IPS DF 6.9 (cell line): Measurements from ENCODE around the gene SLITRK3.
A peak's percentile ranks its signal among the peaks of the same experiment; 100 is the strongest.

Experiments used
- DNase-seq: peaks from one replicate; pipeline ENCODE4 v3.0.0-alpha.2; 2013; ENCODE audit warnings: low read depth, low spot score
- H3K27ac ChIP-seq: one replicate; pipeline ENCODE4 v1.5.1; 2013; ENCODE audit warnings: low read length, control low read depth
- H3K27me3 ChIP-seq: 2 replicates; pipeline ENCODE4 v1.6.1; 2013; ENCODE audit warnings: mild to moderate bottlenecking, low read length; ENCODE audit not compliant: control insufficient read depth, insufficient read depth
- H3K36me3 ChIP-seq: 2 replicates; pipeline ENCODE4 v1.6.1; 2013; ENCODE audit warnings: low read length; ENCODE audit not compliant: control insufficient read depth, insufficient read depth
- H3K4me1 ChIP-seq: 2 replicates; pipeline ENCODE4 v1.6.1; 2013; ENCODE audit warnings: low read length; ENCODE audit not compliant: control insufficient read depth, insufficient read depth
- H3K4me3 ChIP-seq: 2 replicates; pipeline ENCODE4 v1.5.1; 2013; ENCODE audit warnings: mild to moderate bottlenecking, low read length
- H3K9me3 ChIP-seq: 2 replicates; pipeline ENCODE4 v1.6.1; 2013; ENCODE audit warnings: low read length, inconsistent platforms; ENCODE audit not compliant: control insufficient read depth, insufficient read depth
- WGBS: extraction: QIAGEN DNeasy Blood & Tissue Kit; methylation state at CpG from one replicate; pipeline ENCODE4 v1.1.7; 2013; ENCODE audit warnings: mixed read lengths, missing lambda C conversion rate; ENCODE audit not compliant: insufficient read length, insufficient coverage; 5-methylcytosine and 5-hydroxymethylcytosine counted together

The SLITRK3 gene

DNA sequence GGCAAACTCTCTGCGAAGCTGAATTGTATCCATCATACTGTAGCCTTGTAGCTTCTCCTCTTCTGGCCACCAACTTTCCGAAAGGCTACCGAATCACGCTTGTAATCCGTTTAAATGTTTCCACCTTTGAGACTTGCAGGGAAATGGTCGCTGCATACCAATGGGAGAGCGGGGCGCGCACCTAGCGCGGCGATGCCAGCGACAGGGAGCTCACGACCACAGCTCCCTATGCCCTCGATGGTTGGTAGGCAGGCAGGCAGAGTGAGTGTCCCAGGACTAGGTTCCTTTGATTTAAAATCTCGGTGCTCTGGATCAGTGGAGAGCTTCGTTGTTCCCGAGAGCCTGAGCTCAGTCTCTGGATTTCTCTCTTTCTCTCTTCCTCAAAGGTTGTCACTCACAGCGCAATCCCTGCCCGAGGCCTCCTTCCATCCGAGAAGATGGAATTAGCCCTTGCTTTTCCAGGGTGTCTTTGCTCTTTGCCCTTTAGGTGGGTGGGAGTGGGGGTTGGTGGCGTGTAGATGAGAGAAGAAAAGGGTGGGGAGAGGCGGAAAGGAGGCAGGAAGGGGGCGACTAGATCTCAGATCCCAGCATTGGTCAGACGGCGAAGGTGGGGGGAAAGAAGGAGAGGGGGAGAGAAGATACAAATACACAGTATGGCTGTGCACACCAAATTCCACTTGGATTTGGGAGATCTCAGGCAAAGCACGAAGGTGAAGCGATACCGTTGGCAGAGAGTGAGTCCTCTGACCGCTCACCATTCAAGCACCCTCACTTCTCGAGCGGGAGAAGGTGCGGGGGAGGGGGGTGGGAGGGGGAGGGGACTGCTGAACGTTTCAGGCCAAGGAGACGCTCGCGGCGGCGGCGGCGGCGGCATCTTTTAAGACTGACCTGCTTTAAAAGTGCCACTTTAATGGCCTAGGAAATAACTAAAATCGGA, at the start of gene SLITRK3:
SLITRK3 (minus strand) TSS at position 745 of the 937 bp plus-strand sequence. CDS start 5,554 bp downstream, outside the sequence.
- DNase-seq = no peak
- peaks cover 3% of the 10 kb centered on the region; the same call in 1 of the 2 replicates for H3K4me1 ChIP-seq
- H3K36me3 ChIP-seq = no peaks in the 10 kb centered on the region
- peak within 1 kb of the TSS; percentile 82; the same call in 1 of the 2 replicates for H3K4me3 ChIP-seq
- no peaks in the 10 kb centered on the region for H3K9me3 ChIP-seq
- WGBS = no CpG with 5 or more reads among the region's 43 CpGs
- H3K27ac ChIP-seq = no peak within 1 kb of the TSS
- H3K27me3 ChIP-seq = peaks cover 29% of the 10 kb centered on the region

GRCh38 chr3:165243597-165243996, 47.4 kb upstream of the SLITRK3 start:
- H3K27me3 ChIP-seq = no peaks in the 10 kb centered on the region
- H3K4me3 ChIP-seq = no peak overlapping the region
- no peaks in the 10 kb centered on the region for H3K36me3 ChIP-seq
- H3K27ac ChIP-seq = no peak overlapping the region
- no peaks in the 10 kb centered on the region for H3K4me1 ChIP-seq
- no peaks in the 10 kb centered on the region for H3K9me3 ChIP-seq
- no peak for DNase-seq

- Histone ChIP-seq H3K27me3 (no peaks in the 10 kb centered on the region), H3K27ac (no peak overlapping the region), H3K4me3 (no peak overlapping the region), H3K36me3 (no peaks in the 10 kb centered on the region), H3K4me1 (no peaks in the 10 kb centered on the region), H3K9me3 (no peaks in the 10 kb centered on the region)
- DNase-seq = no peak
- no CpG with 5 or more reads among the region's 5 CpGs for WGBS
These were observed 37.5 kb upstream of the SLITRK3 start for GRCh38 chr3:165233501-165234195.

DNA sequence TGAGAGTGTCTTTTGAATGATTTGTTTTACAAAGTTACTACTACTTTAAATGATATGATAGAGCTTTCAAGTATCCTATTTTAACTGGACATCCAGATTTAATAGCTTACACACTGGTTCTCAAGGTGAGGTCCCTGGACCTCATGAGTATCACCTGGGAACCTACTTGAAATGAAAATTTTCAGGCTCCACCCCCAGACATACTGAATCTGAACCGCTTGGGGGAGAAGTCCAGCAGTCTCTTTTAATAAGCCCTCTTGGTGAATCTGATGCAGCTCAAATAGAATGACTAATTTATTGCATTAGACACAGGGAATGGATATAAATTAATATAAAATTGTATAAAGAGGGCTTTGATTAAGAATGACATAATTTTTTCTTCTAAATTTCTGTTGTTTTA, 29.4 kb upstream of the SLITRK3 start:
- Histone ChIP-seq H3K9me3 (no peaks in the 10 kb centered on the region), H3K4me3 (no peak overlapping the region), H3K36me3 (no peaks in the 10 kb centered on the region), H3K27me3 (no peaks in the 10 kb centered on the region), H3K27ac (no peak overlapping the region), H3K4me1 (no peaks in the 10 kb centered on the region)
- no CpG with 5 or more reads among the region's 1 CpG for WGBS
- no peak for DNase-seq

DNA sequence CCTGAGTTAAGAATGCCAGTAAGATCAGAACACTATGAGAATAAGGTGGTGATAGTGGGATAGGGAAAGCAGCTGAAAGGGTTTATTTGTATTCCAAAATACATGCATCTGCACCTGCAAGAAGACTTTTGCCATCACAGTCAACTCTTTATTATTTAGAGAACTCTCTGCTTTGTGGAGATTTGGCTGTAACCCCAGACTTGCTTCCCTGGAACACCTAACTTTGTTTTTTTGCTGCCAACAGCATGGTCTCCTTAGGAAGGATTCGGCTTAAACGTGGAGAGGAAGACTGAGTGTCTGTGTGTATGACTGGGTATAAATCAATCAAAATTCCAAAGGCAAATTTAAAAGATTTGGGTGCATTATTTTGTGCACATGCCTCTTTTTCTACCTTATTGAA, 21.6 kb upstream of the SLITRK3 start:
- no CpG with 5 or more reads among the region's 2 CpGs for WGBS
- Histone ChIP-seq H3K4me3 (no peak overlapping the region), H3K9me3 (no peaks in the 10 kb centered on the region), H3K4me1 (no peaks in the 10 kb centered on the region), H3K27ac (no peak overlapping the region), H3K36me3 (no peaks in the 10 kb centered on the region), H3K27me3 (no peaks in the 10 kb centered on the region)
- DNase-seq = no peak

GRCh38 chr3:165212580-165212979, 16.4 kb upstream of the SLITRK3 start:
- Histone ChIP-seq H3K9me3 (no peaks in the 10 kb centered on the region), H3K4me3 (no peak overlapping the region), H3K27ac (no peak overlapping the region), H3K36me3 (no peaks in the 10 kb centered on the region), H3K27me3 (no peaks in the 10 kb centered on the region), H3K4me1 (no peaks in the 10 kb centered on the region)
- DNase-seq = no peak
- WGBS = no CpG with 5 or more reads among the region's 1 CpG

GRCh38 chr3:165211721-165212120, 15.5 kb upstream of the SLITRK3 start:
- Histone ChIP-seq H3K4me1 (no peaks in the 10 kb centered on the region), H3K4me3 (no peak overlapping the region), H3K9me3 (no peaks in the 10 kb centered on the region), H3K36me3 (no peaks in the 10 kb centered on the region), H3K27me3 (no peaks in the 10 kb centered on the region), H3K27ac (no peak overlapping the region)
- no peak for DNase-seq
- no CpG with 5 or more reads among the region's 4 CpGs for WGBS

- H3K36me3 ChIP-seq = no peaks in the 10 kb centered on the region
- no peaks in the 10 kb centered on the region for H3K9me3 ChIP-seq
- H3K4me1 ChIP-seq = no peaks in the 10 kb centered on the region
- no peak for DNase-seq
- H3K4me3 ChIP-seq = no peak overlapping the region
- H3K27ac ChIP-seq = no peak overlapping the region
- WGBS = no CpG with 5 or more reads among the region's 3 CpGs
- no peaks in the 10 kb centered on the region for H3K27me3 ChIP-seq
These were observed 14.5 kb upstream of the SLITRK3 start for GRCh38 chr3:165210727-165211126.

GRCh38 chr3:165210132-165210531, 13.9 kb upstream of the SLITRK3 start:
- DNase-seq = no peak
- no peak overlapping the region for H3K4me3 ChIP-seq
- no peaks in the 10 kb centered on the region for H3K36me3 ChIP-seq
- H3K27ac ChIP-seq = no peak overlapping the region
- H3K9me3 ChIP-seq = no peaks in the 10 kb centered on the region
- H3K4me1 ChIP-seq = no peaks in the 10 kb centered on the region
- H3K27me3 ChIP-seq = no peaks in the 10 kb centered on the region

DNA sequence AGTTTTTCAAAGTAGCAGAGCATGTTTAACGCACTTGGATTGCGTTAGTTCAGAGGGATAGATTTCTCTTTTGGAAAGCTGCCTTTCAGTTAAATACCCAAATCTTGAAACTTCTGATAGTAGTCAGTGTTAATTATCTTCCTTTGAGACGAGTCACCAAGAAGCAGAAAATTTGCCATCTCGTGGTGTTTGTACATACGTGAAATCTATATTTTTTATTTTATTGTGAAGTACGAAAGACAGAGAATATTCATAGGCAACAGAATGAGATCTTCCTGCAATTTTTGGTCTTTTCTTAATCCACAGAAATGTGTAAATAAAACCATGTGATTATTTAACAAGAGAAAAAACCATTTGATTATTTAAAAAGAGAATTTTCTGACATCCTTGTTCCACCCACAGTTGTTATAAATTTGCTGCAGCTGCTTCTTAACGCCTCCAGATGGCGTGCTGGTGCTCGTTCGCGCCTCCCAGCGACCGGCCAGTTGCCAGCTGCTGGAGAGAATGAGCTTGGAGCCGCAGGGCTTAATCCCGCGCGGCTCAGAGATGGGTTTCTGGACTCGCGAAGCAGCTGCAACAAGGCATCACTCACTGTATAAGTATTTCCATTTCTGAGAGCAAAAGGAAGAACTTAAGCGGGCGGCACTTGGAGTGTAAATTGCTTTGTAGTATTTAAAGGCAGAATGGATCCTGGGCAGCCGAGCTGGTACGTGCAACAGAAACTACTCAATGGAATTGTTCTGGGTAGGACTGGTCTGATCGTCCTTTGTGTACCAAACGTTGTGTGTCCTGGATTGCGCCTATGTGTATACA, 10.5 kb upstream of the SLITRK3 start:
- Histone ChIP-seq H3K4me1 (no peaks in the 10 kb centered on the region), H3K9me3 (no peaks in the 10 kb centered on the region), H3K4me3 (no peak overlapping the region), H3K27ac (no peak overlapping the region), H3K36me3 (no peaks in the 10 kb centered on the region), H3K27me3 (no peaks in the 10 kb centered on the region)
- no CpG with 5 or more reads among the region's 26 CpGs for WGBS
- no peak for DNase-seq
